DOHH2 (cell line): ENCODE results near the gene NPC2.

Experiments
- CTCF ChIP-seq: fragments of 200-600 bp; sonication (generic); IDR thresholded peaks from one replicate; pipeline ENCODE4 v1.5.1; 2014; ENCODE audit warnings: antibody characterized with exemption, mild to moderate bottlenecking, low read depth, low read length; ENCODE audit not compliant: poor library complexity, severe bottlenecking
- EZH2phosphoT487 ChIP-seq: fragments of 200-600 bp; sonication (generic); IDR thresholded peaks from 2 replicates; pipeline ENCODE4 v1.6.1; 2017; ENCODE audit warnings: borderline replicate concordance, mild to moderate bottlenecking, antibody characterized with exemption, low read length, moderate library complexity, mixed read lengths

GRCh38 chr14:74510223-74510931 is 17.3 kb upstream of the NPC2 start:
- TF ChIP-seq CTCF = no peak
- TF ChIP-seq EZH2phosphoT487 = no peak
